Breast epithelium (tissue), 3 donors: ENCODE results near the gene MYBPC1.

Source experiments
- POLR2AphosphoS5 ChIP-seq, 3 donors: sonication (generic); formaldehyde crosslinking; IDR thresholded peaks; one replicate each; pipeline ENCODE4 v1.6.1; 2017; ENCODE audit warnings: antibody characterized with exemption in 3 of 3
- TF ChIP-seq, protein P1 (sequence below), 3 donors: fragments of 450-650 bp; IDR thresholded peaks; one replicate each; pipeline ENCODE4 v1.5.1; 2016 to 2017; ENCODE audit warnings: antibody characterized with exemption in 3 of 3, mild to moderate bottlenecking in 3 of 3, moderate library complexity in 3 of 3

DNA sequence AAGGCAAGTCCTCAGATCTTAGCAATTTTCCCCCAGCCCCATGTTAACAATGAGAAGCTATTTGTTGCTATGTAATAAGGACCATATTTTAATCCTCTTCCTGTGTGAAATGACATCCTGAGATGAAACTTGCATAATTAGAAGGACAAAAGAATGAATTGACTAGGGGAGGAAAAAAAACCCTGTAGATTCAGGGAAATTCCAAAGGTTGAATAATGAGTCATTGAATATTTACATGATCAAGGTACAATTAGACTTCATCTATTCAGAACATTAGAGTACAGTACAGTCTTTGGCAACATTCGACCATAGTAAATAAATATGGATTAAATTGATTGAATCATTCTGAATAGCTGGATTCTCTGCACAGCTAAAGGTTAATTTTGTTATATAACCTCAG is 9.4 kb downstream of the MYBPC1 start:
- no peak for TF ChIP-seq POLR2AphosphoS5 (IDR thresholded peaks at IDR 0.05)
- TF ChIP-seq, protein P1, sequence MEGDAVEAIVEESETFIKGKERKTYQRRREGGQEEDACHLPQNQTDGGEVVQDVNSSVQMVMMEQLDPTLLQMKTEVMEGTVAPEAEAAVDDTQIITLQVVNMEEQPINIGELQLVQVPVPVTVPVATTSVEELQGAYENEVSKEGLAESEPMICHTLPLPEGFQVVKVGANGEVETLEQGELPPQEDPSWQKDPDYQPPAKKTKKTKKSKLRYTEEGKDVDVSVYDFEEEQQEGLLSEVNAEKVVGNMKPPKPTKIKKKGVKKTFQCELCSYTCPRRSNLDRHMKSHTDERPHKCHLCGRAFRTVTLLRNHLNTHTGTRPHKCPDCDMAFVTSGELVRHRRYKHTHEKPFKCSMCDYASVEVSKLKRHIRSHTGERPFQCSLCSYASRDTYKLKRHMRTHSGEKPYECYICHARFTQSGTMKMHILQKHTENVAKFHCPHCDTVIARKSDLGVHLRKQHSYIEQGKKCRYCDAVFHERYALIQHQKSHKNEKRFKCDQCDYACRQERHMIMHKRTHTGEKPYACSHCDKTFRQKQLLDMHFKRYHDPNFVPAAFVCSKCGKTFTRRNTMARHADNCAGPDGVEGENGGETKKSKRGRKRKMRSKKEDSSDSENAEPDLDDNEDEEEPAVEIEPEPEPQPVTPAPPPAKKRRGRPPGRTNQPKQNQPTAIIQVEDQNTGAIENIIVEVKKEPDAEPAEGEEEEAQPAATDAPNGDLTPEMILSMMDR (IDR thresholded peaks at IDR 0.05), result no peak
